Ammon's horn (tissue), 1 donor: ENCODE measurements around the gene CNTN4.
"Not testable (repeated sequence)": the region's sequence is repeated elsewhere in the genome, so short reads cannot be mapped to it uniquely, and the experiment has no call there.

ENCODE experiments used
- DNase-seq: peaks from one replicate; pipeline ENCODE4 v3.0.0-alpha.2; 2016; ENCODE audit warnings: low spot score

The CNTN4 gene

GRCh38 chr3:2968475-2968874, 869.8 kb downstream of the CNTN4 start:
- no peak for DNase-seq

GRCh38 chr3:2976212-2976611, 877.5 kb downstream of the CNTN4 start:
- DNase-seq: no peak

GRCh38 chr3:2976796-2977195, 878.1 kb downstream of the CNTN4 start:
- no peak for DNase-seq

- no peak for DNase-seq
Observed at GRCh38 chr3:2978977-2979732, 880.5 kb downstream of the CNTN4 start.

GRCh38 chr3:2984005-2984830, 885.6 kb downstream of the CNTN4 start:
- no peak for DNase-seq

- peak; percentile 22 for DNase-seq
Observed at GRCh38 chr3:2984831-2985220, 886.2 kb downstream of the CNTN4 start.

GRCh38 chr3:2985479-2985878, 886.8 kb downstream of the CNTN4 start:
- no peak for DNase-seq

GRCh38 chr3:2992534-2992933, 893.9 kb downstream of the CNTN4 start:
- no peak for DNase-seq

GRCh38 chr3:2993130-2993529, 894.5 kb downstream of the CNTN4 start:
- not testable (repeated sequence) for DNase-seq

GRCh38 chr3:2993736-2994135, 895.1 kb downstream of the CNTN4 start:
- no peak for DNase-seq

- no peak for DNase-seq
Observed at GRCh38 chr3:2995195-2995594, 896.5 kb downstream of the CNTN4 start.

GRCh38 chr3:3005146-3005744, 906.6 kb downstream of the CNTN4 start:
- no peak for DNase-seq

GRCh38 chr3:3013317-3014052, 914.8 kb downstream of the CNTN4 start:
- DNase-seq: no peak

- DNase-seq: peak; percentile 78
Observed at GRCh38 chr3:3015185-3016089, 916.8 kb downstream of the CNTN4 start.

- no peak for DNase-seq
Observed at GRCh38 chr3:3016226-3016625, 917.6 kb downstream of the CNTN4 start.

GRCh38 chr3:3020209-3020608, 921.5 kb downstream of the CNTN4 start:
- DNase-seq: no peak

GRCh38 chr3:3023111-3023745, 924.6 kb downstream of the CNTN4 start:
- DNase-seq: no peak

- DNase-seq: no peak
Observed at GRCh38 chr3:3027976-3028567, 929.4 kb downstream of the CNTN4 start.

GRCh38 chr3:3031326-3031725, 932.7 kb downstream of the CNTN4 start:
- no peak for DNase-seq

- DNase-seq: peak; percentile 7
Observed at GRCh38 chr3:3037156-3037555, 938.5 kb downstream of the CNTN4 start.
